GM23338 (cell line): ENCODE measurements around the gene SELENOH. TPM values are rescaled to one million over a fixed set of nuclear protein-coding genes. Genes with fewer than 3 reads are reported as not detected.

Source experiments
- ATAC-seq: fragments of 200-7000 bp; cut with Tn5 transposase; 3 replicates; pipeline ENCODE4 v1.9.1; 2020
- DNase-seq: peaks from one replicate; pipeline ENCODE4 v3.0.0-alpha.2; 2015; ENCODE audit warnings: low spot score
- H2AFZ ChIP-seq: fragments of 200-600 bp; sonication (generic); 2 replicates; pipeline ENCODE4 v1.8.0; 2016; ENCODE audit warnings: antibody characterized with exemption, mild to moderate bottlenecking, moderate library complexity
- H3F3A ChIP-seq: fragments of 200-600 bp; sonication (generic); replicated peaks from 2 replicates; pipeline ENCODE4 v1.8.0; 2017; ENCODE audit warnings: antibody characterized with exemption, mixed run types, low read depth
- H3K27ac ChIP-seq: fragments of 200-600 bp; sonication (generic); 2 replicates; pipeline ENCODE4 v1.6.1; 2016; ENCODE audit warnings: low read depth
- H3K27me3 ChIP-seq: fragments of 200-600 bp; sonication (generic); 2 replicates; pipeline ENCODE4 v1.8.0; 2016; ENCODE audit warnings: mild to moderate bottlenecking, mixed run types, moderate library complexity; ENCODE audit not compliant: insufficient read depth
- H3K36me3 ChIP-seq: fragments of 200-600 bp; sonication (generic); 2 replicates; pipeline ENCODE4 v1.8.0; 2016; ENCODE audit warnings: mild to moderate bottlenecking; ENCODE audit not compliant: insufficient read depth
- H3K4me1 ChIP-seq: fragments of 200-600 bp; sonication (generic); 2 replicates; pipeline ENCODE4 v1.8.0; 2016; ENCODE audit warnings: mild to moderate bottlenecking, moderate library complexity; ENCODE audit not compliant: insufficient read depth
- H3K4me2 ChIP-seq: fragments of 200-600 bp; sonication (generic); 2 replicates; pipeline ENCODE4 v1.7.1; 2017; ENCODE audit warnings: mixed run types
- H3K4me3 ChIP-seq: fragments of 200-600 bp; sonication (generic); 2 replicates; pipeline ENCODE4 v1.6.1; 2016; ENCODE audit warnings: mixed run types
- H3K79me2 ChIP-seq: fragments of 200-600 bp; sonication (generic); replicated peaks from 2 replicates; pipeline ENCODE4 v1.8.0; 2017; ENCODE audit warnings: mild to moderate bottlenecking; ENCODE audit not compliant: insufficient read depth
- H3K9me2 ChIP-seq: fragments of 200-600 bp; sonication (generic); 2 replicates; pipeline ENCODE4 v1.8.0; 2017; ENCODE audit not compliant: insufficient read depth
- H4K20me1 ChIP-seq: fragments of 200-600 bp; sonication (generic); replicated peaks from 2 replicates; pipeline ENCODE4 v1.8.0; 2017; ENCODE audit warnings: mild to moderate bottlenecking; ENCODE audit not compliant: insufficient read depth
- H3K27ac Mint-ChIP-seq: 2 replicates; pipeline ENCODE4 v1.8.0; 2020; ENCODE audit warnings: inconsistent platforms, mild to moderate bottlenecking, moderate library complexity, mixed read lengths
- H3K27me3 Mint-ChIP-seq: 3 replicates; pipeline ENCODE4 v1.8.0; 2022; ENCODE audit warnings: low read depth, mild to moderate bottlenecking, moderate library complexity, mixed read lengths, inconsistent platforms; ENCODE audit not compliant: insufficient read depth, poor library complexity
- H3K36me3 Mint-ChIP-seq: 3 replicates; pipeline ENCODE4 v1.8.0; 2021; ENCODE audit warnings: low read depth, mild to moderate bottlenecking, inconsistent platforms, moderate library complexity, mixed read lengths
- H3K4me1 Mint-ChIP-seq: 3 replicates; pipeline ENCODE4 v1.8.0; 2020; ENCODE audit warnings: mild to moderate bottlenecking, inconsistent platforms, mixed read lengths
- H3K4me3 Mint-ChIP-seq: 3 replicates; pipeline ENCODE4 v1.8.0; 2021; ENCODE audit warnings: moderate library complexity, mild to moderate bottlenecking, inconsistent platforms, mixed read lengths
- H3K9me3 Mint-ChIP-seq: 3 replicates; pipeline ENCODE4 v1.8.0; 2020; ENCODE audit warnings: moderate library complexity, mild to moderate bottlenecking, inconsistent platforms, mixed read lengths
- CREB1 ChIP-seq: fragments of 250-450 bp; sonication (Bioruptor Pico); IDR thresholded peaks from 2 replicates; pipeline ENCODE4 v1.5.0; 2020; ENCODE audit warnings: low read depth, mild to moderate bottlenecking, moderate library complexity
- CTCF ChIP-seq, 2 experiments: fragments of 200-600 bp in 1 of 2; sonication (generic) in 1 of 2; conservative IDR thresholded peaks; 2 replicates each; pipeline versions ENCODE4 v1.5.1 to v1.6.1; 2016 to 2017; ENCODE audit warnings: antibody characterized with exemption in 2 of 2, low read depth in 2 of 2, mild to moderate bottlenecking in 2 of 2, moderate library complexity in 1 of 2
- ETS1 ChIP-seq: IDR thresholded peaks from 2 replicates; pipeline ENCODE4 v1.6.1; 2016; ENCODE audit warnings: antibody characterized with exemption
- EZH2 ChIP-seq: fragments of 200-600 bp; sonication (generic); IDR thresholded peaks from one replicate; pipeline ENCODE4 v1.8.0; 2017; ENCODE audit warnings: antibody characterized with exemption, mild to moderate bottlenecking, low read depth; ENCODE audit not compliant: unreplicated experiment
- JUNB ChIP-seq: IDR thresholded peaks from one replicate; pipeline ENCODE4 v1.6.1; 2016; ENCODE audit warnings: antibody characterized with exemption; ENCODE audit not compliant: unreplicated experiment
- NANOG ChIP-seq: IDR thresholded peaks from 2 replicates; pipeline ENCODE4 v1.6.1; 2016; ENCODE audit warnings: antibody characterized with exemption, borderline replicate concordance
- POLR2AphosphoS5 ChIP-seq: IDR thresholded peaks from 2 replicates; pipeline ENCODE4 v1.6.1; 2016; ENCODE audit warnings: antibody characterized with exemption, low read depth
- REST ChIP-seq: IDR thresholded peaks from one replicate; pipeline ENCODE4 v1.6.1; 2018; ENCODE audit warnings: antibody characterized with exemption; ENCODE audit not compliant: unreplicated experiment
- STAT1 ChIP-seq: IDR thresholded peaks from one replicate; pipeline ENCODE4 v1.6.1; 2016; ENCODE audit warnings: antibody characterized with exemption; ENCODE audit not compliant: unreplicated experiment
- ZNF331 ChIP-seq: fragments of 250-450 bp; sonication (Bioruptor Pico); IDR thresholded peaks from 2 replicates; pipeline ENCODE4 v1.5.0; 2020; ENCODE audit warnings: low read depth, mild to moderate bottlenecking, moderate library complexity
- long read RNA-seq: library from polyadenylated mRNA; unstranded; transcript quantifications from one replicate; pipeline ENCODE4 v2.0.0, GENCODE V29; 2020; ENCODE audit not compliant: unreplicated experiment
- polyA plus RNA-seq: library from polyadenylated mRNA; unstranded; fragments of >200 nt; fragmentation: Nextera tagmentation; extraction: Ambion mirVana; gene quantifications from 2 replicates; pipeline ENCODE4 v1.2.1, GENCODE V29; 2016
- total RNA-seq: library from RNA; depleted of rRNA; stranded (reverse); fragments of >200 nt; shearing (Covaris generic); gene quantifications from 2 replicates; pipeline ENCODE4 v1.2.3, GENCODE V29; 2014; rRNA removed

Gene SELENOH
- total RNA-seq = 282 and 311 TPM in 2 replicates
- 363 and 379 TPM in 2 replicates for polyA plus RNA-seq
- long read RNA-seq, transcript SELENOH-204 (4 exons, 818 nt) = major isoform, 252 of 262 reads
- long read RNA-seq, partial matches to known transcripts = 0 of 262 reads
- long read RNA-seq, other reads (novel, unspliced or antisense) = 6 of 262 reads

- peaks cover 15% of the 10 kb centered on the region for H3K4me1 Mint-ChIP-seq
- Histone ChIP-seq H3F3A (peaks cover 37% of the 10 kb centered on the region), H2AFZ (peak within 1 kb of the TSS; percentile 44; the same call in 1 of the 2 replicates), H3K27ac (peak within 1 kb of the TSS; percentile 96), H3K79me2 (peaks cover 23% of the 10 kb centered on the region), H3K4me1 (peaks cover 9% of the 10 kb centered on the region), H3K9me2 (no peaks in the 10 kb centered on the region), H3K36me3 (peaks cover 27% of the 10 kb centered on the region), H4K20me1 (no peaks in the 10 kb centered on the region; the same call in 1 of the 2 replicates), H3K4me3 (peak within 1 kb of the TSS; percentile 99), H3K4me2 (peak within 1 kb of the TSS; percentile 98), H3K27me3 (no peaks in the 10 kb centered on the region)
- peaks cover 19% of the 10 kb centered on the region for H3K27me3 Mint-ChIP-seq
- no peaks in the 10 kb centered on the region for H3K9me3 Mint-ChIP-seq
- H3K36me3 Mint-ChIP-seq = peaks cover 67% of the 10 kb centered on the region
- peak; percentile 99 for DNase-seq
- peak; percentile 97 for ATAC-seq
- TF ChIP-seq ETS1 (peak; percentile 73), CREB1 (peak; percentile 78), NANOG (no peak), STAT1 (no peak), JUNB (no peak), EZH2 (no peak), POLR2AphosphoS5 (peak; percentile 93), ZNF331 (CRISPR knock-in tag) (no peak), CTCF (conservative IDR thresholded peaks at IDR 0.05; ENCODE audit: low read depth in 2 of 2) (no peak), REST (no peak)
- H3K4me3 Mint-ChIP-seq = peak within 1 kb of the TSS; percentile 95
- H3K27ac Mint-ChIP-seq = peak within 1 kb of the TSS; percentile 98
Measured at GRCh38 chr11:57741132-57742086, at the start of gene SELENOH. TSS of gene SELENOH (plus strand) at chr11:57741491. CDS start at chr11:57741596, 105 bp downstream.
